Skin epidermis (tissue), 12 donors: ENCODE results near the gene BLNK.
A peak's percentile ranks its signal among the peaks of the same experiment; 100 is the strongest.

ENCODE experiments used
- H3K27ac ChIP-seq, 21 experiments: fragments of 200-600 bp; sonication (generic) in 11 of 21; one replicate each; pipeline ENCODE4 v1.5.0; 2020; ENCODE audit warnings: mild to moderate bottlenecking in 3 of 21, inconsistent platforms in 2 of 21, moderate library complexity in 2 of 21
- H3K4me3 ChIP-seq, 7 experiments: fragments of 200-600 bp; sonication (generic) in 2 of 7; one replicate each; pipeline ENCODE4 v1.5.0; 2020; ENCODE audit warnings: inconsistent platforms in 2 of 7, mild to moderate bottlenecking in 2 of 7, moderate library complexity in 1 of 7

The BLNK gene

GRCh38 chr10:96290368-96291133 lies 19.2 kb upstream of the BLNK start:
- Histone ChIP-seq H3K27ac (no peak overlapping the region), H3K4me3 (no peak overlapping the region)

GRCh38 chr10:96289218-96289910 lies 18.0 kb upstream of the BLNK start:
- Histone ChIP-seq H3K4me3 (no peak overlapping the region), H3K27ac (peak overlapping the region in 1 of 21 experiments; percentile 53)

- Histone ChIP-seq H3K4me3 (no peak overlapping the region), H3K27ac (peak overlapping the region in 2 of 21 experiments; percentile 8 to 53)
Measured at GRCh38 chr10:96288151-96288621, 16.8 kb upstream of the BLNK start.

- peak overlapping the region in 7 of 21 experiments; percentile 3 to 66 (median 48) for H3K27ac ChIP-seq
- H3K4me3 ChIP-seq: no peak overlapping the region
Measured at GRCh38 chr10:96287392-96288105, 16.2 kb upstream of the BLNK start.

GRCh38 chr10:96285331-96285752 lies 14.0 kb upstream of the BLNK start:
- H3K27ac ChIP-seq: no peak overlapping the region
- no peak overlapping the region for H3K4me3 ChIP-seq

- Histone ChIP-seq H3K4me3 (no peak overlapping the region), H3K27ac (no peak overlapping the region)
Measured at GRCh38 chr10:96283756-96284155, 12.4 kb upstream of the BLNK start.

GRCh38 chr10:96283351-96283750 lies 12.0 kb upstream of the BLNK start:
- H3K27ac ChIP-seq: no peak overlapping the region
- H3K4me3 ChIP-seq: no peak overlapping the region

GRCh38 chr10:96281444-96282029 lies 10.2 kb upstream of the BLNK start:
- no peak overlapping the region for H3K4me3 ChIP-seq
- H3K27ac ChIP-seq: no peak overlapping the region

- Histone ChIP-seq H3K4me3 (no peak overlapping the region), H3K27ac (no peak overlapping the region)
Measured at GRCh38 chr10:96280859-96281258, 9.5 kb upstream of the BLNK start.

- H3K27ac ChIP-seq: no peak overlapping the region
- no peak overlapping the region for H3K4me3 ChIP-seq
Measured at GRCh38 chr10:96279191-96279641, 7.8 kb upstream of the BLNK start.

- Histone ChIP-seq H3K27ac (peak overlapping the region in 4 of 21 experiments; percentile 17 to 41 (median 20)), H3K4me3 (no peak overlapping the region)
Measured at GRCh38 chr10:96276831-96277230, 5.5 kb upstream of the BLNK start.

- Histone ChIP-seq H3K27ac (peak overlapping the region in 4 of 21 experiments; percentile 20 to 49 (median 44)), H3K4me3 (no peak overlapping the region)
Measured at GRCh38 chr10:96276426-96276825, 5.1 kb upstream of the BLNK start.

GRCh38 chr10:96275685-96276418 lies 4.5 kb upstream of the BLNK start:
- no peak overlapping the region for H3K4me3 ChIP-seq
- peak overlapping the region in 5 of 21 experiments; percentile 20 to 49 (median 41) for H3K27ac ChIP-seq

GRCh38 chr10:96272316-96273280 lies 1.2 kb upstream of the BLNK start:
- peak overlapping the region in 18 of 21 experiments; percentile 11 to 86 (median 71) for H3K27ac ChIP-seq
- H3K4me3 ChIP-seq: no peak overlapping the region

GRCh38 chr10:96270571-96270970 lies 798 bp downstream of the BLNK start:
- H3K27ac ChIP-seq: peak overlapping the region in 18 of 21 experiments; percentile 11 to 86 (median 76)
- peak overlapping the region in 6 of 7 experiments; percentile 19 to 41 (median 32) for H3K4me3 ChIP-seq

- H3K4me3 ChIP-seq: peak overlapping the region in 6 of 7 experiments; percentile 19 to 41 (median 32)
- peak overlapping the region in 12 of 21 experiments; percentile 2 to 86 (median 78) for H3K27ac ChIP-seq
Measured at GRCh38 chr10:96269438-96270300, 1.7 kb downstream of the BLNK start.

GRCh38 chr10:96268341-96268909 lies 2.9 kb downstream of the BLNK start:
- H3K27ac ChIP-seq: peak overlapping the region in 1 of 21 experiments; percentile 18
- no peak overlapping the region for H3K4me3 ChIP-seq
